Endothelial cell of umbilical vein (primary cell): ENCODE results near the gene MAN1A1. TPM values are rescaled to one million over a fixed set of nuclear protein-coding genes. Genes with fewer than 3 reads are reported as not detected.

Source experiments
- BruUV-seq: library from RNA; stranded (reverse); fragments of 400-500 nt; replicated peaks from 2 replicates; lab custom pipeline; 2021; lab: Mats Ljungman, UMichigan
- CTCF ChIA-PET: fragments of 300-600, 350-600 bp; sonication (Branson Sonifier 250); formaldehyde crosslinking; loops from one replicate; lab custom pipeline; 2021; ENCODE audit warnings: antibody characterized with exemption, inconsistent platforms; lab: Charles Lee
- POLR2A ChIA-PET: fragments of 300-600, 350-600 bp; sonication (Branson Sonifier 250); formaldehyde crosslinking; loops from one replicate; lab custom pipeline; 2021; ENCODE audit warnings: antibody characterized with exemption, inconsistent platforms; lab: Charles Lee
- DNase-seq: peaks from one replicate; pipeline ENCODE4 v3.0.0-alpha.2; 2011; ENCODE audit warnings: low read depth, low spot score
- FAIRE-seq: peaks from 2 replicates; lab custom pipeline; 2011; peaks lifted over from hg19 to GRCh38; lab: Jason Lieb, UNC
- H2AFZ ChIP-seq: 2 replicates; pipeline ENCODE4 v1.6.0; 2012; ENCODE audit warnings: low read depth, low read length, control low read depth, inconsistent platforms
- H3K27ac ChIP-seq: 2 replicates; pipeline ENCODE4 v1.5.1; 2011; ENCODE audit warnings: low read depth, mild to moderate bottlenecking, control low read depth, low read length, moderate library complexity; ENCODE audit not compliant: insufficient read depth
- H3K27me3 ChIP-seq, 2 experiments: 2 replicates each; pipeline versions ENCODE4 v1.6.0 to v1.6.1; 2011; ENCODE audit warnings: low read length in 2 of 2, mixed read lengths in 1 of 2; ENCODE audit not compliant: control insufficient read depth in 2 of 2, insufficient read depth in 2 of 2
- H3K36me3 ChIP-seq, 2 experiments: 2 replicates in 1 of 2; 3 replicates in 1 of 2; pipeline ENCODE4 v1.5.1; 2011; ENCODE audit warnings: low read length in 2 of 2, mild to moderate bottlenecking in 1 of 2, moderate library complexity in 1 of 2; ENCODE audit not compliant: control insufficient read depth in 2 of 2, insufficient read depth in 2 of 2; ENCODE audit errors: extremely low read depth in 1 of 2
- H3K4me1 ChIP-seq: 3 replicates; pipeline ENCODE4 v1.5.1; 2011; ENCODE audit warnings: mild to moderate bottlenecking, low read length; ENCODE audit not compliant: control insufficient read depth, insufficient read depth; ENCODE audit errors: extremely low read depth
- H3K4me2 ChIP-seq: 2 replicates; pipeline ENCODE4 v1.6.1; 2011; ENCODE audit warnings: low read length, control low read depth, mixed read lengths; ENCODE audit not compliant: insufficient read depth
- H3K4me3 ChIP-seq, 3 experiments: fragments of 200-600 bp in 1 of 3; sonication (generic), shearing (Covaris generic) in 1 of 3; replicated peaks in 1 of 3; 2 replicates each; pipeline ENCODE4 v1.5.1; 2011 to 2016; ENCODE audit warnings: control low read depth in 3 of 3, low read length in 3 of 3, mild to moderate bottlenecking in 2 of 3, inconsistent platforms in 1 of 3, low read depth in 1 of 3, moderate library complexity in 1 of 3; ENCODE audit not compliant: insufficient read depth in 1 of 3
- H3K79me2 ChIP-seq: 2 replicates; pipeline ENCODE4 v1.6.0; 2012; ENCODE audit warnings: low read length, inconsistent platforms; ENCODE audit not compliant: control insufficient read depth, insufficient read depth
- H3K9ac ChIP-seq: replicated peaks from 2 replicates; pipeline ENCODE3; 2011; ENCODE audit warnings: low read length, control low read depth; ENCODE audit not compliant: insufficient read depth; ENCODE audit errors: extremely low read depth
- H3K9me1 ChIP-seq: replicated peaks from 3 replicates; pipeline ENCODE4 v1.6.0; 2011; ENCODE audit warnings: mild to moderate bottlenecking, low read length; ENCODE audit not compliant: control insufficient read depth, insufficient read depth; ENCODE audit errors: extremely low read depth
- H3K9me3 ChIP-seq: replicated peaks from 2 replicates; pipeline ENCODE4 v1.5.1; 2012; ENCODE audit warnings: low read length, inconsistent platforms; ENCODE audit not compliant: control insufficient read depth, insufficient read depth
- H4K20me1 ChIP-seq: replicated peaks from 2 replicates; pipeline ENCODE3; 2011; ENCODE audit warnings: mild to moderate bottlenecking, low read length; ENCODE audit not compliant: control insufficient read depth, insufficient read depth; ENCODE audit errors: extremely low read depth
- EZH2 ChIP-seq: IDR thresholded peaks from 2 replicates; pipeline ENCODE4 v1.6.1; 2012; ENCODE audit warnings: borderline replicate concordance, low read depth, mild to moderate bottlenecking, moderate library complexity, low read length, inconsistent platforms; ENCODE audit not compliant: severe bottlenecking
- FOS ChIP-seq: IDR thresholded peaks from 2 replicates; pipeline ENCODE4 v1.6.1; 2011; ENCODE audit warnings: mild to moderate bottlenecking, low read length, moderate library complexity, borderline replicate concordance; ENCODE audit not compliant: insufficient read depth
- GATA2 ChIP-seq: IDR thresholded peaks from 2 replicates; pipeline ENCODE4 v1.7.0; 2011; ENCODE audit warnings: low read depth, mild to moderate bottlenecking, moderate library complexity, mixed read lengths, low read length; ENCODE audit not compliant: insufficient read length, insufficient read depth
- JUN ChIP-seq: IDR thresholded peaks from 2 replicates; pipeline ENCODE4 v1.6.1; 2011; ENCODE audit warnings: borderline replicate concordance, low read depth; ENCODE audit not compliant: insufficient read length, insufficient read depth
- MAX ChIP-seq: IDR thresholded peaks from 2 replicates; pipeline ENCODE4 v1.6.1; 2011; ENCODE audit not compliant: insufficient read depth, insufficient read length
- MYC ChIP-seq: IDR thresholded peaks from one replicate; pipeline ENCODE4 v1.6.1; 2011; ENCODE audit warnings: mild to moderate bottlenecking, low read depth, low read length
- POLR2A ChIP-seq: IDR thresholded peaks from 2 replicates; pipeline ENCODE4 v1.6.1; 2012; ENCODE audit warnings: low read depth, mild to moderate bottlenecking, control low read depth, low read length
- POLR2AphosphoS5 ChIP-seq: IDR thresholded peaks from 2 replicates; pipeline ENCODE4 v1.6.1; 2012; ENCODE audit warnings: low read depth, mild to moderate bottlenecking, control low read depth, low read length, moderate library complexity; ENCODE audit not compliant: insufficient read depth
- dilution Hi-C: fragments of 300-500 bp; cut with MboI; formaldehyde crosslinking; loops from one replicate; pipeline ENCODE4 v1.15.0; 2019; ENCODE audit warnings: low sequenced_read_pairs; ENCODE audit not compliant: extremely low pct_ligation_motif_present
- intact Hi-C: fragments of 100-400 bp; cut with micrococcal nuclease; formaldehyde crosslinking; loops from one replicate; pipeline ENCODE4 v1.10.0; 2022
- polyA plus RNA-seq, 4 experiments: library from polyadenylated mRNA; depleted of rRNA in 3 of 4; stranded (reverse) in 3 of 4; unstranded in 1 of 4; fragments of >200 nt; gene quantifications; 2 replicates each; pipeline versions ENCODE4 v1.2.1 to v1.2.3, GENCODE V29; 2011 to 2012; ENCODE audit warnings: missing spikeins in 1 of 4
- total RNA-seq: library from RNA; stranded (reverse); gene quantifications from 2 replicates; pipeline ENCODE4 v1.2.3, GENCODE V29; 2021
- TF ChIP-seq, protein P1 (sequence below), 2 donors: IDR thresholded peaks; 1 replicate in 1 of 2; 2 replicates in 1 of 2; pipeline ENCODE4 v1.5.1; 2011; ENCODE audit warnings: low read length in 2 of 2, mild to moderate bottlenecking in 2 of 2, moderate library complexity in 2 of 2, control low read depth in 1 of 2, inconsistent platforms in 1 of 2, low read depth in 1 of 2; ENCODE audit not compliant: insufficient read depth in 1 of 2; ENCODE audit errors: extremely low read depth in 1 of 2

The MAN1A1 gene
- total and polyA plus RNA-seq, 2 donors (not counting 3 experiments of a cell fraction or from before 2014, with no cell fraction given): 3.3 to 12.9 TPM

GRCh38 chr6:119140196-119141140 is 209.1 kb downstream of the MAN1A1 start:
- Histone ChIP-seq H3K27ac (no peak overlapping the region), H3K9ac (no peak overlapping the region), H3K79me2 (no peaks in the 10 kb centered on the region), H3K9me3 (no peaks in the 10 kb centered on the region), H4K20me1 (no peaks in the 10 kb centered on the region), H2AFZ (no peak overlapping the region), H3K9me1 (no peaks in the 10 kb centered on the region), H3K4me1 (peaks cover 6% of the 10 kb centered on the region), H3K4me2 (no peak overlapping the region), H3K27me3 (no peaks in the 10 kb centered on the region), H3K4me3 (no peak overlapping the region), H3K36me3 (no peaks in the 10 kb centered on the region)
- FAIRE-seq: no peak
- dilution Hi-C loops: no loop called here
- TF ChIP-seq MAX: no peak
- TF ChIP-seq FOS: no peak
- no peak for TF ChIP-seq POLR2AphosphoS5
- TF ChIP-seq, protein P1, sequence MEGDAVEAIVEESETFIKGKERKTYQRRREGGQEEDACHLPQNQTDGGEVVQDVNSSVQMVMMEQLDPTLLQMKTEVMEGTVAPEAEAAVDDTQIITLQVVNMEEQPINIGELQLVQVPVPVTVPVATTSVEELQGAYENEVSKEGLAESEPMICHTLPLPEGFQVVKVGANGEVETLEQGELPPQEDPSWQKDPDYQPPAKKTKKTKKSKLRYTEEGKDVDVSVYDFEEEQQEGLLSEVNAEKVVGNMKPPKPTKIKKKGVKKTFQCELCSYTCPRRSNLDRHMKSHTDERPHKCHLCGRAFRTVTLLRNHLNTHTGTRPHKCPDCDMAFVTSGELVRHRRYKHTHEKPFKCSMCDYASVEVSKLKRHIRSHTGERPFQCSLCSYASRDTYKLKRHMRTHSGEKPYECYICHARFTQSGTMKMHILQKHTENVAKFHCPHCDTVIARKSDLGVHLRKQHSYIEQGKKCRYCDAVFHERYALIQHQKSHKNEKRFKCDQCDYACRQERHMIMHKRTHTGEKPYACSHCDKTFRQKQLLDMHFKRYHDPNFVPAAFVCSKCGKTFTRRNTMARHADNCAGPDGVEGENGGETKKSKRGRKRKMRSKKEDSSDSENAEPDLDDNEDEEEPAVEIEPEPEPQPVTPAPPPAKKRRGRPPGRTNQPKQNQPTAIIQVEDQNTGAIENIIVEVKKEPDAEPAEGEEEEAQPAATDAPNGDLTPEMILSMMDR (IDR thresholded peaks at IDR 0.05; ENCODE audit: extremely low read depth in 1 of 2, insufficient read depth in 1 of 2, low read depth in 1 of 2, low read length in 2 of 2): no peak
- TF ChIP-seq EZH2: no peak
- no peak for TF ChIP-seq GATA2
- no peak for TF ChIP-seq JUN
- no peak for TF ChIP-seq POLR2A
- no peak for TF ChIP-seq MYC
- POLR2A ChIA-PET: no interaction called here
- CTCF ChIA-PET: no interaction called here
- no peak for DNase-seq
- intact Hi-C loops: no loop called here
- no TSS peak for BruUV-seq
